Measurements from ENCODE around the gene CRYBG1.
"Not testable (repeated sequence)": the region's sequence is repeated elsewhere in the genome, so short reads cannot be mapped to it uniquely, and the experiment has no call there.

CRYBG1 gene

DNA sequence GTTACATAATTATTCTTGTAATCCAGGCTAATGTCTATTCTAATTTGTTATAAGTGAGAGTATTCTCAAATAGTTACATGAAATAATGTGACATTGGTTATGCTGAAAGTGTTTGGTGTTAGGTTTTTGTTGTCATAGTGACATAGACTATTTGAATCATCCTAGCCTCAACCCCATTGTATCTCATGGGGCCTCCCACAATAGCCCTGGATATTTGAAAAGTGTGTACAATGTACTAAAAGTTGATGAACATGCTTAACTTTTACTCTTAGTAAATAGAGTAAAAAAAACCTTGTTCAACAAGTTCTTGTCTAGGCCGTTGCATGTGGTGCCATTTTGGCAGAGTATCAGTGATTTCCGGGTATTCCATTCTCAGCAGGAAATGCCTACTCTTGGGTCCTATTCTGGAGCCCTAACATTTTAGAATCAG lies 185.8 kb downstream of the CRYBG1 start:
- no peak for TF ChIP-seq MYC (IDR thresholded peaks at IDR 0.05; ENCODE audit: low read depth, low read length)
- TF ChIP-seq POLR2A (IDR thresholded peaks at IDR 0.05; ENCODE audit: extremely low read depth, insufficient read length), result no peak
- TF ChIP-seq, protein P1, sequence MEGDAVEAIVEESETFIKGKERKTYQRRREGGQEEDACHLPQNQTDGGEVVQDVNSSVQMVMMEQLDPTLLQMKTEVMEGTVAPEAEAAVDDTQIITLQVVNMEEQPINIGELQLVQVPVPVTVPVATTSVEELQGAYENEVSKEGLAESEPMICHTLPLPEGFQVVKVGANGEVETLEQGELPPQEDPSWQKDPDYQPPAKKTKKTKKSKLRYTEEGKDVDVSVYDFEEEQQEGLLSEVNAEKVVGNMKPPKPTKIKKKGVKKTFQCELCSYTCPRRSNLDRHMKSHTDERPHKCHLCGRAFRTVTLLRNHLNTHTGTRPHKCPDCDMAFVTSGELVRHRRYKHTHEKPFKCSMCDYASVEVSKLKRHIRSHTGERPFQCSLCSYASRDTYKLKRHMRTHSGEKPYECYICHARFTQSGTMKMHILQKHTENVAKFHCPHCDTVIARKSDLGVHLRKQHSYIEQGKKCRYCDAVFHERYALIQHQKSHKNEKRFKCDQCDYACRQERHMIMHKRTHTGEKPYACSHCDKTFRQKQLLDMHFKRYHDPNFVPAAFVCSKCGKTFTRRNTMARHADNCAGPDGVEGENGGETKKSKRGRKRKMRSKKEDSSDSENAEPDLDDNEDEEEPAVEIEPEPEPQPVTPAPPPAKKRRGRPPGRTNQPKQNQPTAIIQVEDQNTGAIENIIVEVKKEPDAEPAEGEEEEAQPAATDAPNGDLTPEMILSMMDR (IDR thresholded peaks at IDR 0.05; ENCODE audit: low read depth, low read length), result no peak
- TF ChIP-seq, protein P2, sequence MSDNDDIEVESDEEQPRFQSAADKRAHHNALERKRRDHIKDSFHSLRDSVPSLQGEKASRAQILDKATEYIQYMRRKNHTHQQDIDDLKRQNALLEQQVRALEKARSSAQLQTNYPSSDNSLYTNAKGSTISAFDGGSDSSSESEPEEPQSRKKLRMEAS (IDR thresholded peaks at IDR 0.05; ENCODE audit: low read depth, low read length), result no peak
- no peak overlapping the region for H3K4me3 ChIP-seq (ENCODE audit: low read depth, low read length)
- no peak for DNase-seq (ENCODE audit: low read depth)

DNA sequence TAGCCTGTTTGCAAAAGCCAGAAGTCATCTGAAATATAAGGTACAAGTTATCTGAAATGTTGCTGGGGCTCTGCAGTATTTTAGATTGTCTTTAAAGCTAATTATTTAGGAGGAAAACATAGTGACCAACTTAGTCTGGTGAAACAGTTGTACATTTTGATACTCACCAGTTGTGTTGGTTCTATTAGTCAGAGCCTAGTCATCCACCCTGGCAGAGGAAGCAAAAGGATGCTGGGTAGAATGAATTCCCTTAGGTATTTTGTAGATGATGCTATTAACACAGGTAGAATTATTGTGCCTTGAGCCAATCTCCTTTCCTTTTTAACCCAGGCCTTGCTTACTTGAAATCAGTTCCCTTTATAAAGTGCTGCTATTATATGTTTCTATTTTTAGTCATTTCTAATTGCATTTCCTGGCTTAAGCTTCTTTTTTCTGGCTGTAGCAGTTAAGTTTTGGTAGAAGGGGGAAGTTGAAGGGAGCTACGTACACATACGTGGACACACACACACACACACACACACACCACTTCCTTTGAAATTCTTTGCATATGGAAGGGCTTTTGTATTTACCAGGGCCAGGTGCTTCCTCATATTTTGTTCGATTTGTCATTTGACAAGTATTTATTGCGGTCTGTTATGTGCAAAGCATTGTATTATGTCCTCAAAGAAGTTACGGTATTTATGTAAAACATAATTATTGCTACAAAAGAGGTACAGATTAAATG lies 186.3 kb downstream of the CRYBG1 start:
- TF ChIP-seq, protein P2 (IDR thresholded peaks at IDR 0.05; ENCODE audit: low read depth, low read length), result no peak
- TF ChIP-seq, protein P1 (IDR thresholded peaks at IDR 0.05; ENCODE audit: low read depth, low read length), result no peak
- TF ChIP-seq POLR2A (IDR thresholded peaks at IDR 0.05; ENCODE audit: extremely low read depth, insufficient read length), result no peak
- TF ChIP-seq MYC (IDR thresholded peaks at IDR 0.05; ENCODE audit: low read depth, low read length), result no peak
- peak; percentile 83 for DNase-seq (ENCODE audit: low read depth)
- no peak overlapping the region for H3K4me3 ChIP-seq (ENCODE audit: low read depth, low read length)

DNA sequence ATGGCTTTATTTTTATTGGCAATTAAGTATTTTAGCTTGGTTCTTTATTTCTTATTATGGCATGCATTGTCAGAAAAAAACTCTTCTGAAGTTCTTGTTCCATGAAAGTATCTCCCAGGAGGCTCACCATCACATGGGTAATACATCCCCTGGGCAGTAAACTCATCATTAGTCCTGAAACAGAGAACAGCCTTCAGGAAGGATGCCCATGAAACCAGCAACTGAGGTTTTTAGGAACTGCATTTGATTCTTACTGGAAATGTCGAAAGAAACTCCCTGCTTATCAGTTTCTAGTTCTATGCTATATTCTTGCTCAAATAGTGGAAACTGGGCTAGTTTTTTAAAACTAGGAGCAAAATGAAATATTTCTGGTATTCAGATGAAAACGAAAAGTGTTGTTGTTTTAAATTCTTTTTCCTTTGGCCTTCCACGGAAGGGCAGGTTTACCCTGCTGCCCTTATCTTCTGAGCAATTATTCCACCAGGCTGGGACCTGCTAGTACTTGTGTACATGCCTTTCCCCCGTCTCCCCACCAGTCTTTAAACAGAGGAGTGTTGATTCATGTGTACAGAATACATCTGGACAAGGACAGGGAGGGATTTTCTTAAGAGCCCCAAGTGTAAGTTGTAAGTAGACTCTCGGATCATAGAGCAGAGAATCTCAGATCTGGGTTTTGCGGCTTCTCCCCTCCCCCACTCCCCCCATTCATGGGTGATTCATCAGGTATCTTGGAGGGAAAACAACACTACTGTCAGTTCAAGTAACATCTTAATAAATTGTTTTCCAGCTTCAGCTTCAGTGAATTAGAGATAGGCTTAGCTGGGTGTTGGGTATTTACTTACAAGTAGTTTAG lies 187.3 kb downstream of the CRYBG1 start:
- DNase-seq (ENCODE audit: low read depth), result peak; percentile 37
- H3K4me3 ChIP-seq (ENCODE audit: low read depth, low read length), result no peak overlapping the region
- TF ChIP-seq, protein P1 (IDR thresholded peaks at IDR 0.05; ENCODE audit: low read depth, low read length), result no peak
- TF ChIP-seq, protein P2 (IDR thresholded peaks at IDR 0.05; ENCODE audit: low read depth, low read length), result no peak
- TF ChIP-seq MYC (IDR thresholded peaks at IDR 0.05; ENCODE audit: low read depth, low read length) (no peak), POLR2A (IDR thresholded peaks at IDR 0.05; ENCODE audit: extremely low read depth, insufficient read length) (no peak)

DNA sequence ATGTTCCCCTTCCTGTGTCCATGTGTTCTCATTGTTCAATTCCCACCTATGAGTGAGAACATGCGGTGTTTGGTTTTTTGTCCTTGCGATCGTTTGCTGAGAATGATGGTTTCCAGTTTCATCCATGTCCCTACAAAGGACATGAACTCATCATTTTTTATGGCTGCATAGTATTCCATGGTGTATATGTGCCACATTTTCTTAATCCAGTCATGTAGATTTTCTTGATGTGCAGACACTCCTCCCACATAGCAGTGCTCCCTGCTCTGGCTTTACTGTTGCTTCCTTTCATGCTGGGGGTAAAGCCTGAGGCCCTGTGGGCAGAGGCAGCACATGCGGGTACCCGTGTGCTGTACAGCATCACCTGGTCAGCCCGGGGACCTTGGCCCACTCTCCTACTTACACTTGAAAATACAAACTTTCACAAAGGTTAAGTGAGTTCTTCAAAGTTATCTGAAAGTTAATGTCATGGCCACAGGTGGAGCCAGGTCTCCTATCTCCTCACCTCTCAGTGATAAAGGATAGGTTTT lies 188.5 kb downstream of the CRYBG1 start:
- DNase-seq (ENCODE audit: low read depth); H3K4me3 ChIP-seq (ENCODE audit: low read depth, low read length): not testable (repeated sequence)

DNA sequence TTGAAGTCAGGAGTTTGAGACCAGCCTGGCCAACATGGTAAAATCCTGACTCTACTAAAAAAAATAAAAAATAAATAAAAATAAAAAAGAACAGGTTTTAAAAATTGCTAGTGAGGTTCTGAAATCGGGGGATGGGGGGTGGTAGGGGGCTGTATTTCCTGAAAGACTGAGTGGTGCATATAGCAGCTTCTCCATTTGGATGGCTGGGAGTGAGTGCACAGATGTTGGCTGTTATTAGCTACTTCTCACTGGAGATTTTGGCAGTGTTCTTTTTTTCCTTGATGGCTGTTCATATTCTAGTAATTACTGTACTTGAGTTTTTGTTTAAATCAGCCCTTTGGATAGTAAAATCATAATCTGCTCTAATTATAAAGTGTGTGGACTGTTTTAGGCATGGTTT lies 189.0 kb downstream of the CRYBG1 start:
- no peak overlapping the region for H3K4me3 ChIP-seq (ENCODE audit: low read depth, low read length)
- DNase-seq (ENCODE audit: low read depth), result no peak
- TF ChIP-seq, protein P1 (IDR thresholded peaks at IDR 0.05; ENCODE audit: low read depth, low read length), result no peak
- TF ChIP-seq, protein P2 (IDR thresholded peaks at IDR 0.05; ENCODE audit: low read depth, low read length), result no peak

DNA sequence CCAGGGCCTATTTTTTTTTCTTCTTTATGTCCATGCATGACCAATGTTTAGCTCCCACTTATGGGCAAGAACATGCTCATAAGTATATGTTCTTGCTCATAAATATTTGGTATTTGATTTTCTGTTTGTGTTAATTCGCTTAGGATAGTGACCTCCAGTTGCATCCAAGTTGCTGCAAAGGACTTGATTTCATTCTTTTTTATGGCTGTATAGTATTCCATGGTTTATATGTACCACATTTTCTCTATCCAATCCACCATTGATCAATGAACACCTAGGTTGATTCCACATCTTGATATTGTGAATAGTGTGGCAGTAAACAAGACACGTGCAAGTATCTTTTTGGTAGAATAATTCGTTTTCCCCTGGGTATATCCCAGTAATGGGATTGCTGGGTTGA lies 190.6 kb downstream of the CRYBG1 start:
- H3K4me3 ChIP-seq (ENCODE audit: low read depth, low read length), result no peak overlapping the region
- no peak for DNase-seq (ENCODE audit: low read depth)
- TF ChIP-seq, protein P2 (IDR thresholded peaks at IDR 0.05; ENCODE audit: low read depth, low read length), result no peak
- TF ChIP-seq MYC (IDR thresholded peaks at IDR 0.05; ENCODE audit: low read depth, low read length), result no peak
- no peak for TF ChIP-seq POLR2A (IDR thresholded peaks at IDR 0.05; ENCODE audit: extremely low read depth, insufficient read length)
- TF ChIP-seq, protein P1 (IDR thresholded peaks at IDR 0.05; ENCODE audit: low read depth, low read length), result no peak
